HL-60 (cell line): ENCODE measurements around the gene CELF2.

Experiments
- CTCF ChIP-seq: IDR thresholded peaks from one replicate; pipeline ENCODE4 v1.5.1; 2011; ENCODE audit warnings: low read length, control low read depth, inconsistent platforms; ENCODE audit not compliant: insufficient read depth
- GABPA ChIP-seq: IDR thresholded peaks from 2 replicates; pipeline ENCODE4 v1.6.1; 2012; ENCODE audit warnings: low read depth
- POLR2AphosphoS5 ChIP-seq: IDR thresholded peaks from 2 replicates; pipeline ENCODE4 v1.6.1; 2012; ENCODE audit warnings: low read depth
- REST ChIP-seq: IDR thresholded peaks from 2 replicates; pipeline ENCODE4 v1.6.1; 2012; ENCODE audit warnings: low read depth; ENCODE audit not compliant: insufficient replicate concordance

GRCh38 chr10:11076221-11076620 is 58.5 kb downstream of the CELF2 start:
- TF ChIP-seq REST (no peak), CTCF (no peak), POLR2AphosphoS5 (no peak), GABPA (no peak)
